GM21360 (cell line): ENCODE results near the gene BHMT2.

Experiments used
- ATAC-seq: cut with Tn5 transposase; IDR thresholded peaks from one replicate; pipeline ENCODE4 v1.9.1; 2021; ENCODE audit warnings: mild to moderate bottlenecking, moderate library complexity; ENCODE audit not compliant: unreplicated experiment

BHMT2 gene

DNA sequence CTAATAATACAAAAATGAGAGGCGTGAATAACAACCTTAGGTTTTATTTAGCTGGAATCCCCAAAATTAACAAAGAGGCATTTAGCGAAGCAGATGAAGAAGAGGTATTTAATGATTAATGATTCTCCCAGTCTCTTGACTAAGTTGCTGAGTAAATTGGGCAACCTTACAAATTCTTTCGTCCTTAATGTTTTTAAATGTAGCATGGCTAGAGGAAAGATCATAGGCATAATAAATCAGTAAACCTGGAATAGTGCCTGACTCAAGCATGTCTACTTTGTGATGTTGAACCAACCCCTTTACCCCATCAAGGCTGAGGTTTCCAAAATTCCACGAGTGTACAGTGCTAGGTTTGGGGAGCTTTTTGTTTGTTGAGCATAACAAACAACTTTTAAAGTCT lies 49.9 kb downstream of the BHMT2 start:
- no peak for ATAC-seq

- ATAC-seq: no peak
Measured at GRCh38 chr5:79120221-79120620, 50.7 kb downstream of the BHMT2 start.

- no peak for ATAC-seq
Measured at GRCh38 chr5:79122973-79123372, 53.4 kb downstream of the BHMT2 start.

DNA sequence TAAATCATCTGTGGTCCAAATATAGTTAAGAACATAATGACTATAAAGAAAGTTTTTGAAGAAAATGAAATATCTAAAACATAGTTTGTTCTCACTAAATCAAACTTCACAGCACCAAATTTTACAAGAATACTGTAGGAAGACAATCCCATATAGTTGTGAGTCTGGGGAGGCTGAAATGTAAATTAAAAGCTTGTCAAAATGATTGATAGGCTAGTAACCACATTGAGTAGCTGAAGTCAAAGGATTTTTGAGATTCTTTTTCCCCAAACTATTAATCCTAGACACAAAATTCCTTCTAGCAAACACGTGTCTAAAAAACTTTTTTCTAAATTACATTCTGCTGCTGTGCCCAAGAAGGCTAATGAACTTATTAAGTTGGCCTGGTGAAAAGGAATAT lies 55.0 kb downstream of the BHMT2 start:
- no peak for ATAC-seq

GRCh38 chr5:79130781-79131180 lies 61.2 kb downstream of the BHMT2 start:
- ATAC-seq: no peak

DNA sequence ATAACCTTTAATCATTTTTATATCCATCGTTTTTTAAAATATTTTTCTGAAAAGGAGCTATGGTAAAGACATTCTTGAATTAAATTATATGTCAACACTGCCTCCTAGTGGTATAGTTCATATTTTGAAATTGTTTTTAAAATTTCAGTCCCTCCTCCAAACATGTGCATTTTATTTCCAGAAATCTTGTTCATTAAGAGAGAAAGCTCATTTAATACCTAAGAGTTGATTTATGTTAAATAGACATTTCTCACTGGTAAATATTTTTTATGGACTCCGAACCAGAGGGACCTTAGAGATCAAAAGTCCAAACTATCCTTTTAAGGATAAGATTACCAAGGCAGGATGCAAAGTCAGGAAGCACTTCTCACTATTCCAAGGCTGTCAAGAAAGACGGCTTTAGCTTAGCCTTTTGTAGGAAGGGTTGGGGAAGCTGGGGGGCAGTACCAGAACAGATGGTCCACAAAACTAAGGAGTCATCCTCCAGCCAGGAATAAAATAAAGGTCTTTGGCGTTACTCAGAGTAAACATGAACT lies 63.6 kb downstream of the BHMT2 start:
- ATAC-seq: no peak

DNA sequence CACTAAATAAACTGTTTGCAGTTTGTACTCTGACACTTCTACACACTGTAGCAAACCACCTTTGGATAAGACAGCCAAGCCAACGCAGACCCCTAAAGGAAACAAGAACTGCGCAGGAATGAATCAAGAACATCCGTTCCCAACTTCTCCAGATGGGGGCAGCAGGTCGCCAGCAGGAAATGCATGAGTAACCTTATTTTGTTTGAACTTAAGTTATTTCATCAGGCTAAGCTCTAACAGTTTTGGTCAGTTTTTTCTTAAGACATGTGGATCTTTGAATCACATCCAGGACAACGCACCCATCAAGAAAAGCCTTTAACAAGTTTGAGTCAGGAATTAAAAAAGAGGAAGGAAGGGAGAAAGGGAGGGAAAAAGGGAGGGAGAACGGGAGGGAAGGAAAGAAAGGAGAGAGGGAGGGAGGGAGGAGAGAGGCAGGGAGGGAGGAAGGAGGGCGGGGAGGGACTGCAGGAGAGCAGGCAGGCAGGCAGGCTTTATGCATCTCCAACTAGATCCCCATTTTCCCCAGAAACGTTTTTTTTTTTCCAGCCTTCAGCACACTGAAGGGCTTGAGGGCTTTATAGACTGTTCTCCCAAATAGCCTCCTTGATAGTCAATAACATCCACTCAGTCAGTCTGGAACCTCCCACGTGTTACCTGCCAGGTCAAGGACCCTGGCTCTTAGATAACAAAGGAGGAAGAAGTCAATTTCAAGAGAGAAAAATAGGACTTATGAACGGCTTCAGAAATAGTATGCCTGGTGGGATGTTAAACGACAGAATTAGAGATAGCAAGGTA lies 64.3 kb downstream of the BHMT2 start:
- no peak for ATAC-seq

- ATAC-seq: no peak
Measured at GRCh38 chr5:79135790-79136553, 66.4 kb downstream of the BHMT2 start.

GRCh38 chr5:79136618-79137017 lies 67.1 kb downstream of the BHMT2 start:
- ATAC-seq: no peak
